ENCODE results near the gene ADGRB2. TPM values are rescaled to one million over a fixed set of nuclear protein-coding genes. Genes with fewer than 3 reads are reported as not detected.

ADGRB2 gene
- total RNA-seq, 2 donors from 2014 or later, result 3.0 to 10.2 TPM

GRCh38 chr1:31747304-31747703, 16.8 kb downstream of the ADGRB2 start:
- WGBS, result 92% methylated on average over 1 of the region's 1 CpG
- H3K27me3 ChIP-seq (replicated peaks; ENCODE audit: insufficient read depth), result no peaks in the 10 kb centered on the region
- no peaks in the 10 kb centered on the region for H3K4me1 ChIP-seq (replicated peaks)
- no peak for DNase-seq (ENCODE audit: low spot score)
- H3K27ac ChIP-seq, result no peak overlapping the region
- TF ChIP-seq CTCF (IDR thresholded peaks at IDR 0.05) (no peak), POLR2AphosphoS5 (IDR thresholded peaks at IDR 0.05) (no peak), POLR2A (IDR thresholded peaks at IDR 0.05) (no peak)
- no peaks in the 10 kb centered on the region for H3K36me3 ChIP-seq
- no peak overlapping the region for H3K4me3 ChIP-seq
- intact Hi-C loops (cut with DNase I), result no loop called here
- H3K9me3 ChIP-seq, result no peaks in the 10 kb centered on the region

- Histone ChIP-seq H3K4me1 (replicated peaks) (no peaks in the 10 kb centered on the region), H3K4me3 (no peak overlapping the region), H3K27me3 (replicated peaks; ENCODE audit: insufficient read depth) (no peaks in the 10 kb centered on the region), H3K9me3 (no peaks in the 10 kb centered on the region), H3K27ac (no peak overlapping the region), H3K36me3 (no peaks in the 10 kb centered on the region)
- TF ChIP-seq POLR2AphosphoS5 (IDR thresholded peaks at IDR 0.05) (no peak), CTCF (IDR thresholded peaks at IDR 0.05) (no peak), POLR2A (IDR thresholded peaks at IDR 0.05) (no peak)
- WGBS, result 58% methylated on average over 7 of the region's 7 CpGs
- intact Hi-C loops (cut with DNase I), result no loop called here
- DNase-seq (ENCODE audit: low spot score), result no peak
Measured at GRCh38 chr1:31746687-31747086, 17.5 kb downstream of the ADGRB2 start.

- Histone ChIP-seq H3K27ac (no peak overlapping the region), H3K36me3 (no peaks in the 10 kb centered on the region), H3K9me3 (no peaks in the 10 kb centered on the region), H3K27me3 (replicated peaks; ENCODE audit: insufficient read depth) (no peaks in the 10 kb centered on the region), H3K4me3 (no peak overlapping the region), H3K4me1 (replicated peaks) (no peaks in the 10 kb centered on the region)
- intact Hi-C loops (cut with DNase I), result no loop called here
- 52% methylated on average over 15 of the region's 15 CpGs for WGBS
- no peak for TF ChIP-seq CTCF (IDR thresholded peaks at IDR 0.05)
- TF ChIP-seq POLR2AphosphoS5 (IDR thresholded peaks at IDR 0.05), result no peak
- no peak for TF ChIP-seq POLR2A (IDR thresholded peaks at IDR 0.05)
- no peak for DNase-seq (ENCODE audit: low spot score)
Measured at GRCh38 chr1:31745946-31746670, 18.0 kb downstream of the ADGRB2 start.

- no peaks in the 10 kb centered on the region for H3K4me1 ChIP-seq (replicated peaks)
- no peaks in the 10 kb centered on the region for H3K36me3 ChIP-seq
- H3K4me3 ChIP-seq, result no peak overlapping the region
- TF ChIP-seq CTCF (IDR thresholded peaks at IDR 0.05), result peak; percentile 27 to 79 (median 61)
- no peak for TF ChIP-seq POLR2AphosphoS5 (IDR thresholded peaks at IDR 0.05)
- no peaks in the 10 kb centered on the region for H3K27me3 ChIP-seq (replicated peaks; ENCODE audit: insufficient read depth)
- intact Hi-C loops (cut with DNase I), result no loop called here
- no peaks in the 10 kb centered on the region for H3K9me3 ChIP-seq
- DNase-seq (ENCODE audit: low spot score), result peak; percentile 46
- no peak overlapping the region for H3K27ac ChIP-seq
- 52% methylated on average over 4 of the region's 4 CpGs for WGBS
Measured at GRCh38 chr1:31745096-31745945, 18.8 kb downstream of the ADGRB2 start.
